PC-9 (cell line): ENCODE data around the gene TMEM238. TPM values are rescaled to one million over a fixed set of nuclear protein-coding genes. Genes with fewer than 3 reads are reported as not detected.

Source experiments
- BruUV-seq: library from RNA; stranded (reverse); fragments of 400-500 nt; replicated peaks from 2 replicates; lab custom pipeline; 2021; lab: Mats Ljungman, UMichigan
- CTCF ChIA-PET: fragments of 300-600 bp; sonication (Branson Sonifier 250); formaldehyde crosslinking; loops from one replicate; lab custom pipeline; 2022; ENCODE audit warnings: antibody characterized with exemption; lab: Charles Lee
- POLR2A ChIA-PET: fragments of 300-600 bp; sonication (Branson Sonifier 250); formaldehyde crosslinking; loops from one replicate; lab custom pipeline; 2022; ENCODE audit warnings: antibody characterized with exemption; ENCODE audit not compliant: unreplicated experiment; lab: Charles Lee
- DNase-seq, 2 experiments: peaks; one replicate each; pipeline versions ENCODE4 v3.0.0 to v3.0.0-alpha.2; 2015 to 2022; ENCODE audit warnings: mixed read lengths in 1 of 2
- H2AFZ ChIP-seq: fragments of 200-600 bp; sonication (generic); 2 replicates; pipeline ENCODE4 v1.8.1; 2017; ENCODE audit warnings: antibody characterized with exemption
- H3F3A ChIP-seq: fragments of 200-600 bp; sonication (generic); 2 replicates; pipeline ENCODE4 v1.8.1; 2017; ENCODE audit warnings: antibody characterized with exemption, mild to moderate bottlenecking, low read depth; ENCODE audit not compliant: insufficient read depth
- H3K27ac ChIP-seq: fragments of 200-600 bp; sonication (generic); 2 replicates; pipeline ENCODE4 v1.6.1; 2016; ENCODE audit warnings: mixed run types
- H3K27me3 ChIP-seq: fragments of 200-600 bp; sonication (generic); 2 replicates; pipeline ENCODE4 v1.6.1; 2016; ENCODE audit warnings: low read depth, mixed run types; ENCODE audit not compliant: insufficient read depth
- H3K36me3 ChIP-seq: fragments of 200-600 bp; sonication (generic); 2 replicates; pipeline ENCODE4 v1.6.1; 2016; ENCODE audit warnings: low read depth, mixed run types
- H3K4me1 ChIP-seq: fragments of 200-600 bp; sonication (generic); replicated peaks from 2 replicates; pipeline ENCODE4 v1.6.1; 2016; ENCODE audit warnings: mixed run types; ENCODE audit not compliant: insufficient read depth
- H3K4me2 ChIP-seq: fragments of 200-600 bp; sonication (generic); 2 replicates; pipeline ENCODE4 v1.6.1; 2017; ENCODE audit warnings: mixed run types
- H3K4me3 ChIP-seq: fragments of 200-600 bp; sonication (generic); 2 replicates; pipeline ENCODE4 v1.6.1; 2016; ENCODE audit warnings: mixed run types
- H3K79me2 ChIP-seq: fragments of 200-600 bp; sonication (generic); 2 replicates; pipeline ENCODE4 v1.6.1; 2017; ENCODE audit warnings: low read depth, mixed run types
- H3K9me2 ChIP-seq: fragments of 200-600 bp; sonication (generic); 2 replicates; pipeline ENCODE4 v1.8.1; 2017; ENCODE audit warnings: mild to moderate bottlenecking; ENCODE audit not compliant: insufficient read depth
- H3K9me3 ChIP-seq: fragments of 200-600 bp; sonication (generic); 2 replicates; pipeline ENCODE4 v1.8.1; 2016; ENCODE audit warnings: low read depth; ENCODE audit not compliant: insufficient read depth
- H4K20me1 ChIP-seq: fragments of 200-600 bp; sonication (generic); 2 replicates; pipeline ENCODE4 v1.8.1; 2017; ENCODE audit not compliant: insufficient read depth
- CTCF ChIP-seq: fragments of 200-600 bp; sonication (generic); conservative IDR thresholded peaks from 2 replicates; pipeline ENCODE4 v1.6.1; 2017; ENCODE audit warnings: mixed run types, antibody characterized with exemption, mild to moderate bottlenecking, moderate library complexity
- EZH2 ChIP-seq: fragments of 200-600 bp; sonication (generic); IDR thresholded peaks from 2 replicates; pipeline ENCODE4 v1.8.0; 2017; ENCODE audit warnings: antibody characterized with exemption, low read depth
- intact Hi-C: fragments of 100-400 bp; cut with micrococcal nuclease; formaldehyde crosslinking; loops from one replicate; pipeline ENCODE4 v1.10.0; 2022; ENCODE audit not compliant: unreplicated experiment
- total RNA-seq: library from RNA; stranded (reverse); gene quantifications from 2 replicates; pipeline ENCODE4 v1.2.3, GENCODE V29; 2021

The TMEM238 gene
- total RNA-seq, 1 experiment from 2014 or later, result 40.4 TPM

- ChIA-PET POLR2A (interaction anchor here (0.6 to 1.2 kb wide), 11 partner anchors 22 to 338 kb away, joined by 3 to 42 read pairs (median 7); partner anchors contain the start of genes FIZ1, ISOC2 and PPP6R1), CTCF (no interaction called here)
- Histone ChIP-seq H2AFZ (peak overlapping the region; percentile 76; the same call in 1 of the 2 replicates), H3K9me3 (no peaks in the 10 kb centered on the region), H3K4me1 (peaks cover 21% of the 10 kb centered on the region), H3K27ac (peak overlapping the region; percentile 86), H3K4me3 (peak overlapping the region; percentile 63), H3K36me3 (peaks cover 34% of the 10 kb centered on the region), H4K20me1 (peaks cover 49% of the 10 kb centered on the region), H3K27me3 (no peaks in the 10 kb centered on the region), H3K9me2 (no peaks in the 10 kb centered on the region), H3K4me2 (peak overlapping the region; percentile 84), H3K79me2 (peaks cover 51% of the 10 kb centered on the region), H3F3A (peaks cover 51% of the 10 kb centered on the region)
- intact Hi-C loops, result loop anchor here (2.0 to 5.0 kb wide), 3 partner anchors 22 to 240 kb away; partner anchors contain the start of genes DNAAF3, KMT5C, RPL28 and TMEM238
- DNase-seq, result peak in 1 of 2 experiments; percentile 42
- TF ChIP-seq CTCF (no peak), EZH2 (no peak)
- BruUV-seq, result no TSS peak
Measured at GRCh38 chr19:55406826-55407549, 22.9 kb upstream of the TMEM238 start.

GRCh38 chr19:55406091-55406825 is 22.2 kb upstream of the TMEM238 start:
- Histone ChIP-seq H4K20me1 (peaks cover 55% of the 10 kb centered on the region), H3K27me3 (no peaks in the 10 kb centered on the region), H3K4me2 (peak overlapping the region; percentile 84), H3K9me3 (no peaks in the 10 kb centered on the region), H3K4me3 (peak overlapping the region; percentile 63), H3K27ac (no peak overlapping the region), H3K36me3 (peaks cover 36% of the 10 kb centered on the region), H3K9me2 (no peaks in the 10 kb centered on the region), H2AFZ (no peak overlapping the region), H3F3A (peaks cover 57% of the 10 kb centered on the region), H3K4me1 (peaks cover 21% of the 10 kb centered on the region), H3K79me2 (peaks cover 51% of the 10 kb centered on the region)
- intact Hi-C loops, result loop anchor here (2.0 to 5.0 kb wide), 3 partner anchors 21 to 239 kb away; partner anchors contain the start of genes DNAAF3, KMT5C, RPL28 and TMEM238
- POLR2A ChIA-PET, result interaction anchor here (0.6 kb wide), 2 partner anchors 8 to 67 kb away, joined by 4 read pairs; partner anchors contain the start of gene KMT5C
- DNase-seq, result peak in 1 of 2 experiments; percentile 34
- BruUV-seq, result TSS peak; percentile 52
- CTCF ChIA-PET, result interaction anchor here (0.7 kb wide), 1 partner anchor 105 kb away, joined by 4 read pairs; no protein-coding TSS in a partner anchor
- TF ChIP-seq CTCF (no peak), EZH2 (no peak)

DNA sequence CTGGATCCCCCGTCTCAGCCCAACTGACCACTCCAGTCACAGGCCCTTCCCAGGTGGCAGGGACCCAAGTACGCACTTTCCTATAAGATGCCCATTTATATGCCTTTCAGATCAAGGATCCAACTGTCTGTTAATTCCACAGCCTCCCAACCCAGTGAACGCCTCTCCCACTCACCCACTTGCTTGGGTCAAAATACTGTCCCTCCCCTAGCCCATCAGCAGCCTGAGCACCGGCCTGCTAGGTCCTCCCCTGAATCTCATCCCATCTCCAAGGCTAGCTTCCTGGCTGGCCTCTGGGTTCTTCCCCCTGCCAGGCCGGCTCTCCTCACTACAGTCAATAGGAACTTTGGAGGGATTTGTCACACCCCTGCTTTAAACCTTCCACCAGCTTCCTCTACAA is 21.5 kb upstream of the TMEM238 start:
- peaks cover 57% of the 10 kb centered on the region for H4K20me1 ChIP-seq
- CTCF ChIA-PET, result interaction anchor here (0.7 kb wide), 2 partner anchors 18 to 104 kb away, joined by 4 read pairs; no protein-coding TSS in a partner anchor

More for the DNA sequence above, 21.5 kb upstream of the TMEM238 start:
- Histone ChIP-seq H3K27me3 (no peaks in the 10 kb centered on the region), H3K79me2 (peaks cover 51% of the 10 kb centered on the region), H3K9me2 (no peaks in the 10 kb centered on the region), H3K4me3 (peak overlapping the region; percentile 63; the same call in 1 of the 2 replicates), H2AFZ (no peak overlapping the region), H3K27ac (no peak overlapping the region), H3K4me2 (peak overlapping the region; percentile 84), H3K4me1 (peaks cover 21% of the 10 kb centered on the region), H3K9me3 (no peaks in the 10 kb centered on the region), H3F3A (peaks cover 63% of the 10 kb centered on the region), H3K36me3 (peaks cover 36% of the 10 kb centered on the region)
- intact Hi-C loops, result loop anchor here (2.0 to 5.0 kb wide), 3 partner anchors 21 to 238 kb away; partner anchors contain the start of genes DNAAF3, KMT5C, RPL28 and TMEM238
- BruUV-seq, result no TSS peak
- POLR2A ChIA-PET, result interaction anchor here (0.6 to 0.7 kb wide), 3 partner anchors 8 to 258 kb away, joined by 4 to 5 read pairs (median 4); partner anchors contain the start of gene KMT5C
- TF ChIP-seq CTCF, result no peak
- DNase-seq, result no peak
